WTC11 (cell line): Measurements from ENCODE around the gene FOXF2. TPM values are rescaled to one million over a fixed set of nuclear protein-coding genes. Genes with fewer than 3 reads are reported as not detected.

ENCODE experiments used
- ATAC-seq: fragments of 200-7000 bp; cut with Tn5 transposase; 2 replicates; pipeline ENCODE4 v1.10.0; 2021; ENCODE audit warnings: mild to moderate bottlenecking, moderate library complexity
- CTCF ChIA-PET: fragments of 300-600 bp; sonication (Branson Sonifier 250); formaldehyde crosslinking; loops from one replicate; lab custom pipeline; 2021; ENCODE audit warnings: antibody characterized with exemption; lab: Charles Lee
- POLR2A ChIA-PET: fragments of 350-600 bp; sonication (Branson Sonifier 250); formaldehyde crosslinking; loops from one replicate; lab custom pipeline; 2021; ENCODE audit warnings: antibody characterized with exemption; lab: Charles Lee
- DNase-seq: peaks from one replicate; pipeline ENCODE4 v3.0.0; 2021; ENCODE audit warnings: low spot score
- H3K27ac Mint-ChIP-seq: 2 replicates; pipeline ENCODE4 v1.8.0; 2021; ENCODE audit warnings: mixed read lengths
- H3K27me3 Mint-ChIP-seq: 2 replicates; pipeline ENCODE4 v1.8.0; 2021; ENCODE audit warnings: low read depth, mild to moderate bottlenecking, moderate library complexity, mixed read lengths
- H3K36me3 Mint-ChIP-seq: 2 replicates; pipeline ENCODE4 v1.8.0; 2021; ENCODE audit warnings: mixed read lengths
- H3K4me1 Mint-ChIP-seq: 2 replicates; pipeline ENCODE4 v1.8.0; 2022; ENCODE audit warnings: mixed read lengths
- H3K4me3 Mint-ChIP-seq: 2 replicates; pipeline ENCODE4 v1.8.0; 2021; ENCODE audit warnings: mild to moderate bottlenecking, moderate library complexity, mixed read lengths
- H3K9me3 Mint-ChIP-seq: 2 replicates; pipeline ENCODE4 v1.8.0; 2021; ENCODE audit warnings: mixed read lengths
- CBFB ChIP-seq: sonication (generic); formaldehyde crosslinking; IDR thresholded peaks from 2 replicates; pipeline ENCODE4 v1.8.1; 2022; ENCODE audit warnings: mild to moderate bottlenecking, low read depth, missing genetic modification reagents
- OVOL2 ChIP-seq: fragments of 250-450 bp; sonication (Bioruptor Pico); IDR thresholded peaks from 2 replicates; pipeline ENCODE4 v1.9.0; 2021; ENCODE audit warnings: mild to moderate bottlenecking, borderline replicate concordance
- RORB ChIP-seq: fragments of 250-450 bp; sonication (Bioruptor Pico); IDR thresholded peaks from 2 replicates; pipeline ENCODE4 v1.9.0; 2021; ENCODE audit warnings: mild to moderate bottlenecking
- SP1 ChIP-seq: sonication (generic); formaldehyde crosslinking; conservative IDR thresholded peaks from 2 replicates; pipeline ENCODE4 v1.8.1; 2022; ENCODE audit warnings: missing genetic modification reagents
- ZNF396 ChIP-seq: fragments of 250-450 bp; sonication (Bioruptor Pico); IDR thresholded peaks from 2 replicates; pipeline ENCODE4 v1.8.0; 2021; ENCODE audit warnings: mild to moderate bottlenecking, moderate library complexity, borderline replicate concordance
- ZNF416 ChIP-seq: fragments of 250-450 bp; sonication (Bioruptor Pico); IDR thresholded peaks from 2 replicates; pipeline ENCODE4 v1.9.0; 2021; ENCODE audit warnings: mild to moderate bottlenecking, inconsistent platforms
- ZNF423 ChIP-seq: fragments of 250-450 bp; sonication (Bioruptor Pico); IDR thresholded peaks from 2 replicates; pipeline ENCODE4 v2.1.2; 2022; ENCODE audit warnings: mild to moderate bottlenecking, moderate library complexity
- total RNA-seq: library from RNA; stranded (reverse); gene quantifications from 3 replicates; pipeline ENCODE4 v1.2.3, GENCODE V29; 2021
- TF ChIP-seq, protein P1 (sequence below): sonication (generic); formaldehyde crosslinking; IDR thresholded peaks from 2 replicates; pipeline ENCODE4 v1.8.1; 2023; ENCODE audit warnings: mild to moderate bottlenecking, missing genetic modification reagents, borderline replicate concordance
- TF ChIP-seq, protein P2 (sequence below): sonication (generic); formaldehyde crosslinking; IDR thresholded peaks from 2 replicates; pipeline ENCODE4 v1.8.1; 2023; ENCODE audit warnings: mild to moderate bottlenecking, moderate library complexity, missing genetic modification reagents
- TF ChIP-seq, protein P3 (sequence below): sonication (generic); formaldehyde crosslinking; IDR thresholded peaks from 2 replicates; pipeline ENCODE4 v1.8.1; 2022; ENCODE audit warnings: mild to moderate bottlenecking, missing genetic modification reagents, moderate library complexity, borderline replicate concordance
- TF ChIP-seq, protein P4 (sequence below): sonication (generic); formaldehyde crosslinking; IDR thresholded peaks from 2 replicates; pipeline ENCODE4 v1.8.1; 2022; ENCODE audit warnings: missing genetic modification reagents, borderline replicate concordance
- TF ChIP-seq, protein P5 (sequence below): sonication (generic); formaldehyde crosslinking; IDR thresholded peaks from 2 replicates; pipeline ENCODE4 v1.8.0; 2022; ENCODE audit warnings: mild to moderate bottlenecking, missing genetic modification reagents
- TF ChIP-seq, protein P6 (sequence below): fragments of 250-450 bp; sonication (Bioruptor Pico); IDR thresholded peaks from 2 replicates; pipeline ENCODE4 v1.9.0; 2021; ENCODE audit warnings: mild to moderate bottlenecking, borderline replicate concordance
- TF ChIP-seq, protein P7 (sequence below): fragments of 250-450 bp; sonication (Bioruptor Pico); IDR thresholded peaks from 2 replicates; pipeline ENCODE4 v1.9.0; 2021; ENCODE audit warnings: moderate library complexity, mild to moderate bottlenecking, inconsistent platforms, borderline replicate concordance
- TF ChIP-seq, protein P8 (sequence below): fragments of 250-450 bp; sonication (Bioruptor Pico); conservative IDR thresholded peaks from 2 replicates; pipeline ENCODE4 v1.9.0; 2021; ENCODE audit warnings: mild to moderate bottlenecking

The FOXF2 gene
- total RNA-seq, 1 experiment from 2014 or later: 0.11 TPM

DNA sequence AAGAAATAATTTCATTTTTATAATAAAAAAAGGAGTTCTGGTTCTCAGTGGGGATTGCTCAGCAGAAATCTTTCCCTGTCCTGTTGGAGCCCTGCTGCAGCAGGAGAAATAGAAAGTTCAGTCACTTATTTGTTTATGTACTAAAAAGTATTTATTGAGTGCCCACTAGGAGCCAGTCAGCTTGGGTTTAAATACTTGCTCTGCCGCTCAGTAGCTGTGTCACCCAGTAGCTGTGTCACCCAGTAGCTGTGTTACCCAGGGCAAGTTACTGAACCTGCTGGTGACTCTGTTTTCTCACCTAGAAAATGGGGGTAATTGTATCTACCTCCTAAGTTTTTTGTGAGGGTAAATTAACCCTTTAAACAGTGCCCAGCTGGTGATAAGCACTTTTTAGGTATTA lies 32.9 kb downstream of the FOXF2 start:
- TF ChIP-seq, protein P1, sequence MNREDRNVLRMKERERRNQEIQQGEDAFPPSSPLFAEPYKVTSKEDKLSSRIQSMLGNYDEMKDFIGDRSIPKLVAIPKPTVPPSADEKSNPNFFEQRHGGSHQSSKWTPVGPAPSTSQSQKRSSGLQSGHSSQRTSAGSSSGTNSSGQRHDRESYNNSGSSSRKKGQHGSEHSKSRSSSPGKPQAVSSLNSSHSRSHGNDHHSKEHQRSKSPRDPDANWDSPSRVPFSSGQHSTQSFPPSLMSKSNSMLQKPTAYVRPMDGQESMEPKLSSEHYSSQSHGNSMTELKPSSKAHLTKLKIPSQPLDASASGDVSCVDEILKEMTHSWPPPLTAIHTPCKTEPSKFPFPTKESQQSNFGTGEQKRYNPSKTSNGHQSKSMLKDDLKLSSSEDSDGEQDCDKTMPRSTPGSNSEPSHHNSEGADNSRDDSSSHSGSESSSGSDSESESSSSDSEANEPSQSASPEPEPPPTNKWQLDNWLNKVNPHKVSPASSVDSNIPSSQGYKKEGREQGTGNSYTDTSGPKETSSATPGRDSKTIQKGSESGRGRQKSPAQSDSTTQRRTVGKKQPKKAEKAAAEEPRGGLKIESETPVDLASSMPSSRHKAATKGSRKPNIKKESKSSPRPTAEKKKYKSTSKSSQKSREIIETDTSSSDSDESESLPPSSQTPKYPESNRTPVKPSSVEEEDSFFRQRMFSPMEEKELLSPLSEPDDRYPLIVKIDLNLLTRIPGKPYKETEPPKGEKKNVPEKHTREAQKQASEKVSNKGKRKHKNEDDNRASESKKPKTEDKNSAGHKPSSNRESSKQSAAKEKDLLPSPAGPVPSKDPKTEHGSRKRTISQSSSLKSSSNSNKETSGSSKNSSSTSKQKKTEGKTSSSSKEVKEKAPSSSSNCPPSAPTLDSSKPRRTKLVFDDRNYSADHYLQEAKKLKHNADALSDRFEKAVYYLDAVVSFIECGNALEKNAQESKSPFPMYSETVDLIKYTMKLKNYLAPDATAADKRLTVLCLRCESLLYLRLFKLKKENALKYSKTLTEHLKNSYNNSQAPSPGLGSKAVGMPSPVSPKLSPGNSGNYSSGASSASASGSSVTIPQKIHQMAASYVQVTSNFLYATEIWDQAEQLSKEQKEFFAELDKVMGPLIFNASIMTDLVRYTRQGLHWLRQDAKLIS (CRISPR knock-in tag): no peak
- TF ChIP-seq, protein P2, sequence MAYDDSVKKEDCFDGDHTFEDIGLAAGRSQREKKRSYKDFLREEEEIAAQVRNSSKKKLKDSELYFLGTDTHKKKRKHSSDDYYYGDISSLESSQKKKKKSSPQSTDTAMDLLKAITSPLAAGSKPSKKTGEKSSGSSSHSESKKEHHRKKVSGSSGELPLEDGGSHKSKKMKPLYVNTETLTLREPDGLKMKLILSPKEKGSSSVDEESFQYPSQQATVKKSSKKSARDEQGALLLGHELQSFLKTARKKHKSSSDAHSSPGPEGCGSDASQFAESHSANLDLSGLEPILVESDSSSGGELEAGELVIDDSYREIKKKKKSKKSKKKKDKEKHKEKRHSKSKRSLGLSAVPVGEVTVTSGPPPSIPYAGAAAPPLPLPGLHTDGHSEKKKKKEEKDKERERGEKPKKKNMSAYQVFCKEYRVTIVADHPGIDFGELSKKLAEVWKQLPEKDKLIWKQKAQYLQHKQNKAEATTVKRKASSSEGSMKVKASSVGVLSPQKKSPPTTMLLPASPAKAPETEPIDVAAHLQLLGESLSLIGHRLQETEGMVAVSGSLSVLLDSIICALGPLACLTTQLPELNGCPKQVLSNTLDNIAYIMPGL (CRISPR knock-in tag): no peak
- TF ChIP-seq, protein P3, sequence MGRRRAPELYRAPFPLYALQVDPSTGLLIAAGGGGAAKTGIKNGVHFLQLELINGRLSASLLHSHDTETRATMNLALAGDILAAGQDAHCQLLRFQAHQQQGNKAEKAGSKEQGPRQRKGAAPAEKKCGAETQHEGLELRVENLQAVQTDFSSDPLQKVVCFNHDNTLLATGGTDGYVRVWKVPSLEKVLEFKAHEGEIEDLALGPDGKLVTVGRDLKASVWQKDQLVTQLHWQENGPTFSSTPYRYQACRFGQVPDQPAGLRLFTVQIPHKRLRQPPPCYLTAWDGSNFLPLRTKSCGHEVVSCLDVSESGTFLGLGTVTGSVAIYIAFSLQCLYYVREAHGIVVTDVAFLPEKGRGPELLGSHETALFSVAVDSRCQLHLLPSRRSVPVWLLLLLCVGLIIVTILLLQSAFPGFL: no peak
- TF ChIP-seq ZNF423: no peak
- no peak for TF ChIP-seq RORB (CRISPR knock-in tag)
- no peak for TF ChIP-seq CBFB (CRISPR knock-in tag)
- TF ChIP-seq ZNF396 (CRISPR knock-in tag): no peak
- ChIA-PET CTCF (interaction anchor here (2.2 to 5.9 kb wide), 2 partner anchors 15 to 25 kb away, joined by 20 to 67 read pairs; no protein-coding TSS in a partner anchor), POLR2A (no interaction called here)

DNA sequence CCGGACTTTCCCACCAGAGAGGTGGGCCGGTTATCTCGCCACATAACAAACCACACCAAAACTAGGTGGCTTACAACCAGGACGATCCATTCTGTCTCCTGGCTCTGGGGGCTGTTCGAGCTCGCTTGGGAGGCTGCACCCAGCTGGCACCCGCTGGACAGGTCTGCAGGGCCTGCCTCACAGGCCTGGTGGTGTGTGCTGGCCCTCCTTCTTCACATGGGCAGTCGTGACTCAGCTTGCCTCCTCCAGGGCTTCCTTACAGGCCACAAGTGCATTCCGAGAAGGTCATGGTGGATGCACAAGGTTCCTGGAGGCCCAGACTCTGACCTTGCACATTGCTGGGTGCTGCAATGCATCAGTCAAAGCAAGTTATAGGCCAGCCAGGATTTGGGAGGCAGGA lies 34.2 kb downstream of the FOXF2 start:
- H3K4me1 Mint-ChIP-seq: peaks cover 11% of the 10 kb centered on the region
- peaks cover 6% of the 10 kb centered on the region; the same call in 1 of the 2 replicates for H3K27me3 Mint-ChIP-seq
- H3K27ac Mint-ChIP-seq: no peak overlapping the region
- ChIA-PET POLR2A (no interaction called here), CTCF (interaction anchor here (0.9 to 5.9 kb wide), 24 partner anchors 9 to 1235 kb away, joined by 3 to 67 read pairs (median 4); no protein-coding TSS in a partner anchor)
- DNase-seq: no peak
- peaks cover 15% of the 10 kb centered on the region for H3K9me3 Mint-ChIP-seq
- ATAC-seq: no peak
- no peak overlapping the region for H3K4me3 Mint-ChIP-seq
- H3K36me3 Mint-ChIP-seq: peaks cover 14% of the 10 kb centered on the region
- TF ChIP-seq ZNF396 (CRISPR knock-in tag): no peak
- TF ChIP-seq ZNF416 (CRISPR knock-in tag): no peak
- TF ChIP-seq, protein P4, sequence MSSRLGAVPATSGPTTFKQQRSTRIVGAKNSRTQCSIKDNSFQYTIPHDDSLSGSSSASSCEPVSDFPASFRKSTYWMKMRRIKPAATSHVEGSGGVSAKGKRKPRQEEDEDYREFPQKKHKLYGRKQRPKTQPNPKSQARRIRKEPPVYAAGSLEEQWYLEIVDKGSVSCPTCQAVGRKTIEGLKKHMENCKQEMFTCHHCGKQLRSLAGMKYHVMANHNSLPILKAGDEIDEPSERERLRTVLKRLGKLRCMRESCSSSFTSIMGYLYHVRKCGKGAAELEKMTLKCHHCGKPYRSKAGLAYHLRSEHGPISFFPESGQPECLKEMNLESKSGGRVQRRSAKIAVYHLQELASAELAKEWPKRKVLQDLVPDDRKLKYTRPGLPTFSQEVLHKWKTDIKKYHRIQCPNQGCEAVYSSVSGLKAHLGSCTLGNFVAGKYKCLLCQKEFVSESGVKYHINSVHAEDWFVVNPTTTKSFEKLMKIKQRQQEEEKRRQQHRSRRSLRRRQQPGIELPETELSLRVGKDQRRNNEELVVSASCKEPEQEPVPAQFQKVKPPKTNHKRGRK (CRISPR knock-in tag): no peak
- TF ChIP-seq, protein P5, sequence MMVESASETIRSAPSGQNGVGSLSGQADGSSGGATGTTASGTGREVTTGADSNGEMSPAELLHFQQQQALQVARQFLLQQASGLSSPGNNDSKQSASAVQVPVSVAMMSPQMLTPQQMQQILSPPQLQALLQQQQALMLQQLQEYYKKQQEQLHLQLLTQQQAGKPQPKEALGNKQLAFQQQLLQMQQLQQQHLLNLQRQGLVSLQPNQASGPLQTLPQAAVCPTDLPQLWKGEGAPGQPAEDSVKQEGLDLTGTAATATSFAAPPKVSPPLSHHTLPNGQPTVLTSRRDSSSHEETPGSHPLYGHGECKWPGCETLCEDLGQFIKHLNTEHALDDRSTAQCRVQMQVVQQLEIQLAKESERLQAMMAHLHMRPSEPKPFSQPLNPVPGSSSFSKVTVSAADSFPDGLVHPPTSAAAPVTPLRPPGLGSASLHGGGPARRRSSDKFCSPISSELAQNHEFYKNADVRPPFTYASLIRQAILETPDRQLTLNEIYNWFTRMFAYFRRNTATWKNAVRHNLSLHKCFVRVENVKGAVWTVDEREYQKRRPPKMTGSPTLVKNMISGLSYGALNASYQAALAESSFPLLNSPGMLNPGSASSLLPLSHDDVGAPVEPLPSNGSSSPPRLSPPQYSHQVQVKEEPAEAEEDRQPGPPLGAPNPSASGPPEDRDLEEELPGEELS (CRISPR knock-in tag): no peak
- TF ChIP-seq, protein P6, sequence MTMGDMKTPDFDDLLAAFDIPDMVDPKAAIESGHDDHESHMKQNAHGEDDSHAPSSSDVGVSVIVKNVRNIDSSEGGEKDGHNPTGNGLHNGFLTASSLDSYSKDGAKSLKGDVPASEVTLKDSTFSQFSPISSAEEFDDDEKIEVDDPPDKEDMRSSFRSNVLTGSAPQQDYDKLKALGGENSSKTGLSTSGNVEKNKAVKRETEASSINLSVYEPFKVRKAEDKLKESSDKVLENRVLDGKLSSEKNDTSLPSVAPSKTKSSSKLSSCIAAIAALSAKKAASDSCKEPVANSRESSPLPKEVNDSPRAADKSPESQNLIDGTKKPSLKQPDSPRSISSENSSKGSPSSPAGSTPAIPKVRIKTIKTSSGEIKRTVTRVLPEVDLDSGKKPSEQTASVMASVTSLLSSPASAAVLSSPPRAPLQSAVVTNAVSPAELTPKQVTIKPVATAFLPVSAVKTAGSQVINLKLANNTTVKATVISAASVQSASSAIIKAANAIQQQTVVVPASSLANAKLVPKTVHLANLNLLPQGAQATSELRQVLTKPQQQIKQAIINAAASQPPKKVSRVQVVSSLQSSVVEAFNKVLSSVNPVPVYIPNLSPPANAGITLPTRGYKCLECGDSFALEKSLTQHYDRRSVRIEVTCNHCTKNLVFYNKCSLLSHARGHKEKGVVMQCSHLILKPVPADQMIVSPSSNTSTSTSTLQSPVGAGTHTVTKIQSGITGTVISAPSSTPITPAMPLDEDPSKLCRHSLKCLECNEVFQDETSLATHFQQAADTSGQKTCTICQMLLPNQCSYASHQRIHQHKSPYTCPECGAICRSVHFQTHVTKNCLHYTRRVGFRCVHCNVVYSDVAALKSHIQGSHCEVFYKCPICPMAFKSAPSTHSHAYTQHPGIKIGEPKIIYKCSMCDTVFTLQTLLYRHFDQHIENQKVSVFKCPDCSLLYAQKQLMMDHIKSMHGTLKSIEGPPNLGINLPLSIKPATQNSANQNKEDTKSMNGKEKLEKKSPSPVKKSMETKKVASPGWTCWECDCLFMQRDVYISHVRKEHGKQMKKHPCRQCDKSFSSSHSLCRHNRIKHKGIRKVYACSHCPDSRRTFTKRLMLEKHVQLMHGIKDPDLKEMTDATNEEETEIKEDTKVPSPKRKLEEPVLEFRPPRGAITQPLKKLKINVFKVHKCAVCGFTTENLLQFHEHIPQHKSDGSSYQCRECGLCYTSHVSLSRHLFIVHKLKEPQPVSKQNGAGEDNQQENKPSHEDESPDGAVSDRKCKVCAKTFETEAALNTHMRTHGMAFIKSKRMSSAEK (CRISPR knock-in tag): no peak
- TF ChIP-seq, protein P7, sequence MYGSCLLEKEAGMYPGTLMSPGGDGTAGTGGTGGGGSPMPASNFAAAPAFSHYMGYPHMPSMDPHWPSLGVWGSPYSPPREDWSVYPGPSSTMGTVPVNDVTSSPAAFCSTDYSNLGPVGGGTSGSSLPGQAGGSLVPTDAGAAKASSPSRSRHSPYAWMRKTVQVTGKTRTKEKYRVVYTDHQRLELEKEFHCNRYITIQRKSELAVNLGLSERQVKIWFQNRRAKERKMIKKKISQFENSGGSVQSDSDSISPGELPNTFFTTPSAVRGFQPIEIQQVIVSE (CRISPR knock-in tag): no peak
- no peak for TF ChIP-seq OVOL2 (CRISPR knock-in tag)
- TF ChIP-seq, protein P8, sequence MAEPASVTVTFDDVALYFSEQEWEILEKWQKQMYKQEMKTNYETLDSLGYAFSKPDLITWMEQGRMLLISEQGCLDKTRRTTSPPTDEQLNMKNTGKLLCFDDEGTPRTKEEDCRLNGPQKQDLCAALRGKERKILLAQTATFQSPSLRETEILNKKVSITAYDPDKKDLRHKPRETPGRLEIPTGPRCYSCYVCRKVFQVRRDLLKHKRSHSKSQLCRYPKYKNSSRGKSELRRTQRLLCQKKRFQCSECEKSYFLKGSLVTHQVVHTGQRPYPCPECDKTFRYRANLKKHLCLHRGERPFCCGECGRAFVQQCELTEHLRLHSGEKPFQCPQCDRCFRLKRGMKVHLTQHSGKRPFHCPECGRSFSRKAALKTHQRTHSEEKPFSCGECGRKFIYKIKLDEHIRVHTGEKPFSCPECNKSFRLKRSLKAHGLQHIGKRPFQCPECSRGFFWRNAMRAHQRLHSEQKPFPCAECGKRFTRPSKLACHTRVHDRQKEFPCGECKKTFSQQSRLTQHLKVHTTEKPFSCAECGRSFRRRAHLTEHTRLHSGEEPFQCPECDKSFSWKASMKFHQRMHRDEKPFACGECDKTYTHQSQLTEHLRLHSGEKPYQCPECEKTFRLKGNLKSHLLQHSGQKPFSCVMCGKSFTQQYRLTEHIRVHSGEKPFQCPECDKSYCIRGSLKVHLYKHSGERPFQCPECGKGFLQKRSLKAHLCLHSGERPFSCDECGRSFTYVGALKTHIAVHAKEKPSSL (CRISPR knock-in tag): no peak
- TF ChIP-seq SP1 (CRISPR knock-in tag): no peak

More for the DNA sequence above, 32.9 kb downstream of the FOXF2 start:
- Mint-ChIP-seq H3K4me3 (no peak overlapping the region), H3K27ac (no peak overlapping the region), H3K36me3 (peaks cover 14% of the 10 kb centered on the region), H3K9me3 (peaks cover 15% of the 10 kb centered on the region), H3K27me3 (peaks cover 6% of the 10 kb centered on the region; the same call in 1 of the 2 replicates), H3K4me1 (peaks cover 14% of the 10 kb centered on the region)
- no peak for DNase-seq
- ATAC-seq: no peak
